GM18858 (cell line): Measurements from ENCODE around the gene PNMA6F.

ENCODE experiments used
- ATAC-seq: cut with Tn5 transposase; IDR thresholded peaks from one replicate; pipeline ENCODE4 v1.9.1; 2021; ENCODE audit not compliant: unreplicated experiment

PNMA6F gene

GRCh38 chrX:153321381-153322124 is at the start of gene PNMA6F:
Gene PNMA6F (minus strand): TSS chrX:153321767. CDS start chrX:153320674, 1,093 bp downstream.
- no peak for ATAC-seq

- no peak for ATAC-seq
Observed at GRCh38 chrX:153371256-153371655, 49.7 kb upstream of the PNMA6F start.

DNA sequence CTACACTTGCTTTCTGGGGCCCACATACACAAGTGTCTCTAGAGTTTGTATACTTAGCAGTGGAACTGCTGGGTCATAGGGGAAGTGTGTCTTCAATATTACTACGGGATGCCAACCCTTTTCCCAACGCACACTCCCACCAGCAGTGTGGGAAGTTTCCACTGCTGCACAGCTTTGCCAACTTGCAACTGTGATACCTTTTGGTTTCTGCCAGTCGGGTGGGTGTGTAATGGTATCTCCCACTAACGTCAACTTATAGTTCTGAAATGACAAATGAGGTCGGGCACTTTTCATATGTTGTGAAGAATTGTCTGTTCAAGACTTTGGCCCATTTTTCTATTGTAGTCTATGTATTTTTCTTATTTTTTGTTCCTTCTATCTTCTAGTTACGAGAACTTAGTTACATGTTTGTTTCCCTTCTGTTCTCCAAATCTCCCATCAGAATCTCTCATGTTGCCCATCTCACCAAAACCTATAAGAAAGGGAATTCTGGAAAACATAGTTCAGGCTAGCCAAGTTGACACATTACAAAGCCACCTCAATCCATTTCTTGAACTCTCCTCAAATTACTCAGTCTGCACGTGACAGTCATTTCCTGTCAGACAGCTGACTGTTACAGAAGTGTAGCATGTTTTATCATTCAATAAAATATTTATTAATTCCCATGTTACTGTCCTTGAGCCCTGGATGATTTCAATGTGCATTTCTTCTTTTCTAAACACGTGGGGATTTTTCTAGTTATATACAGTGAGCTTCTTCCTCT is 48.9 kb upstream of the PNMA6F start:
- no peak for ATAC-seq

DNA sequence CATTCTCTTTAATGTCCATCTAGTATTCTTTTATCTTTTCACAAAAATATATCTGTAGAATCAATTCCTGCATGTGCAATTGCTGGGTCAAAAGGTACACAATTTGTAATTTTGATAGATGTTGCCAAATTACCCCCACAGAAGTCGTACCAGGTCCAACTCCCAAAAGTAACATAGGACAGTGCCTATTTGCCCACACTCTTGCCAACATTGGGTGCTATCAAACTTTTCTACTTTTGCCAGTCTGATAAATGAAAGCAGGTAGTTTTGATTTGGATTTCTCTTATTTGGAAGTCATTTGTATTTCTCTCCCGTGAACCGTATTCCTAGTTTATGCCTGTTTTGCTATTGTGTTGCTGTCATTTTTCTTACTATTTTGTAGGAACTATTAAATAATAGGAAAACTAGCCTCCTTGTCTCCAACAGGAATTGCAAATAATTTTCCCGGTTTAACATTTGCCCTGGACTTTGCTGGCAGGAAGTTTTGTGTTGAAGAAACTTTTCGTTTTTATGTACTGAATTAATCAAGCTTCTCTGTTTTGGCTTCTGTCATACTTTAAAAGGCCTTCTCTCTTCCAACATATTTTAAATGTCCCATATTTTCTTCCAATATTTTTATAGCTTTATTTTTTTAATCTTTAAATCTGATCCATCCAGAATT is 45.4 kb upstream of the PNMA6F start:
- ATAC-seq = no peak

GRCh38 chrX:153366119-153366518 is 44.6 kb upstream of the PNMA6F start:
- ATAC-seq = no peak

DNA sequence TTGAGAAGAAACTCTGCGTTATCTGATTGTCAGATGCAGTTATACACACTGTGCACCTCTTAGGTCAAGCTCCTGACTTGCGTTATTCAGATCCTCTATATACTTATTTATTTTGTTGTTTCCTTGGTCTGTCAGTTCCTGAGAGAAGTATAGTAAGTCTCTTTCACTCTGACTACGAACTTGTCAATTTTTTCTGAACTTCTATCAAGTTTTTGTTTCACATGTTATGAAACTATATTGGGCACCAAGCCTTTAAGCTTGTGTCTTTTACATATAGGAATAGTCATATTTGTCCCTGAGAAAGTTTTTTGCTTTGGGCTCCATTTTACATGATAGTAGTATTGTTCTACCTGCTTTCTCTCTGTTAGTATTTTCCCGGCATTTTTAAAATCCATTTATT is 44.1 kb upstream of the PNMA6F start:
- peak; percentile 74 for ATAC-seq

GRCh38 chrX:153361781-153362397 is 40.3 kb upstream of the PNMA6F start:
- ATAC-seq = no peak

DNA sequence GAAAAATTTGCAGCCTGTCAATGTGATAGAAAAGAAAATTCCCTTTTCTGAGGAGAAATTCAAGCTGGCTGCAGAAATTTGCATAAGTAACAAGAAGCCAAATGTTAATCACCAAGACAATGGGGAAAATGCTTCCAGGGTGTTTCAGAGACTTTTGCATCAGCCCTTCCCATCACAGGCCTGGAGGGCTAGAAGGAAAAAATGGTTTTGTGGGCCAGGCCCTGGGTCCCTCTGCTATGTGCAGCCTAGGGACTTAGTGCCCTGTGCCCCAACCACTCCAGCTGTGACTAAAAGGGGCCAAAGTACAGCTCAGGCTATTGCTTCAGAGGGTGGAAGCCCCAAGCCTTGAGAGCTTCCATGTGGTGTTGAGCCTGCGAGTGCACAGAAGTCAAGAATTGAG is 36.3 kb upstream of the PNMA6F start:
- no peak for ATAC-seq

DNA sequence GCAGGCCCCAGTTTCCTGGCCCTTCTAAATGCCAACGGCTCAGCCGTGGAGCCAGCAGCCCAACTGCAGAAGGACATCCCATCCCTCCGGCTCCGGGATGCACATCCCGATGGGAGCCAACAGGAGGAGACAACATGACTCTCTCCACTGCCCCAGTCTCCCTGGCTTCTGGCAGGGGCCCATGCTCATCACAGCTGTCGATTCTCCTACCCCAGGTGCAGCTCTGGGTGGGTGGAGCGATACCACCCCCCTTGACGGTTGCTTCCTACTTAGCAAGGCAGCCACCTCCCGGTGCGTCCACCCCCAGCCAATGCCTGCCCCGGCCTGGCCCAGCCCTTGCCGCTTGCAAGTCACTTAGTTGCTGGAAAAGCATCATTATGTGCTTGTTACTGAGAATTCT is 31.8 kb upstream of the PNMA6F start:
- ATAC-seq = no peak

DNA sequence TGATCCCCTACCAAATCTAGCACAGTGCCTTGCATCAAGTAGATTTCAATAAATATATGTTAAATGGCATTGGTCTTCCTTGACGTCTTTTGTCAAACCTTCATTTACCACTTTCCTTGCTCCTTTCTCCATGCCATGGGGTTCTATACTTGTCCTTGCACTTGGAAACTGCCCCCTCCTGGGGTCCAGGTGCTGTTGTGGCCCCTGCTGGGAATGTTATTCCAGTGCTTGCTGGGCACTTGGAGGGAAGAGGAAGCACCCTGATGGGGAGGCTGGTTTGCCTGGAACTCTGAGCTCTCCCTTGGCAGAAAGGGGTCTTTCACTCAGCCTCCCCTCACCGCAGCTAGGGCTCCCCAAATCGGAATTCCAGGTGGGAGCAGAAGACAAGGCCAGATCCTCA is 31.3 kb upstream of the PNMA6F start:
- no peak for ATAC-seq

DNA sequence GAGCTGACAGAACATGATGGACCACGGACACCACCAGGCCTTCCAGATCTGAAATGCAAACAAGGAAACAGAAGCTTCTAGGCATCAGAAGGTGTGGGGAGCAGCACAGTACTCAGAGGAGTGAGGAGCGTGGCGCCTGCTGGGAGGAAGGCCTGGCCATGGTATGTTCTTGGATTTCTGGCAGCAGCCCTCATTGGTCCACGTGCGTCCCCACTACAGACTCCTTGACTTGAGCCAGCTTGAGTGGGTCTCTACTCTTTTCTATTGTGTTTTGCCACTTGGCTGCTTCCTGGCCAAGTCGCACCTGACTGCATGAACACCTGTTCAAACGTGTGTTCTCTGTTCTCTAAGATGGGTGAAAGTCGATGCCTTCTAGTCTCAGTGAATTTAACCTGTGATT is 30.4 kb upstream of the PNMA6F start:
- no peak for ATAC-seq

GRCh38 chrX:153349952-153350351 is 28.4 kb upstream of the PNMA6F start:
- no peak for ATAC-seq

DNA sequence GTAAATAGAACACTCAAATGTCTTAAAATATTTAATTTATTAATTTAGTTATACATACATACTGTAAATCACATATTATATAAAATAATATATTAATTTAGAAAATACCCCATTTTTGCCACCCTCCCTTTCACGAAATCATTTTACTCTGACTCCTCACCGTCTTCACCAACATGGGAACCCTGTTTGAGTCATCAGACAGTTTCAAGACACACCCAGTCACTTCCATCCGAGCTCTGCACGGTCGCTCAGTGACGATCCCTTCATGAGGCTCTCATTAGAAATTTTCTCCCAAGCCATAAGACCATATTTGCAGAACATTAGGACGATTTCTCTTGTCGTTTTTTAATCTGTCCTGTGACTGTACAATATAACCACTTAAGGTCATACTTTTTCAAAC is 26.9 kb upstream of the PNMA6F start:
- no peak for ATAC-seq

DNA sequence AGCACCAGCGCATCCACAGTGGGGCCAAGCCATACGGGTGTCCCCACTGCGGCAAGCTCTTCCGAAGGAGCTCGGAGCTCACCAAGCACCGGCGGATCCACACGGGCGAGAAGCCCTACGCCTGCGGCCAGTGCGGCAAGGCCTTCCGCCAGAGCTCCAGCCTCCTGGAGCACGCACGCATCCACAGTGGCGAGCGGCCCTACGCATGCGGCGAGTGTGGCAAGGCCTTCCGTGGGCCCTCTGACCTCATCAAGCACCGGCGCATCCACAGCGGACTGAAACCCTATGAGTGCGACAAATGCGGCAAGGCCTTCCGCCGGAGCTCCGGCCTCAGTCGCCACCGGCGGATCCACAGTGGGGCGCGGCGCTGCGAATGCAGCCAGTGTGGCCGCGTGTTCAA is 26.0 kb upstream of the PNMA6F start:
- no peak for ATAC-seq

- no peak for ATAC-seq
Observed at GRCh38 chrX:153343674-153344073, 22.1 kb upstream of the PNMA6F start.

DNA sequence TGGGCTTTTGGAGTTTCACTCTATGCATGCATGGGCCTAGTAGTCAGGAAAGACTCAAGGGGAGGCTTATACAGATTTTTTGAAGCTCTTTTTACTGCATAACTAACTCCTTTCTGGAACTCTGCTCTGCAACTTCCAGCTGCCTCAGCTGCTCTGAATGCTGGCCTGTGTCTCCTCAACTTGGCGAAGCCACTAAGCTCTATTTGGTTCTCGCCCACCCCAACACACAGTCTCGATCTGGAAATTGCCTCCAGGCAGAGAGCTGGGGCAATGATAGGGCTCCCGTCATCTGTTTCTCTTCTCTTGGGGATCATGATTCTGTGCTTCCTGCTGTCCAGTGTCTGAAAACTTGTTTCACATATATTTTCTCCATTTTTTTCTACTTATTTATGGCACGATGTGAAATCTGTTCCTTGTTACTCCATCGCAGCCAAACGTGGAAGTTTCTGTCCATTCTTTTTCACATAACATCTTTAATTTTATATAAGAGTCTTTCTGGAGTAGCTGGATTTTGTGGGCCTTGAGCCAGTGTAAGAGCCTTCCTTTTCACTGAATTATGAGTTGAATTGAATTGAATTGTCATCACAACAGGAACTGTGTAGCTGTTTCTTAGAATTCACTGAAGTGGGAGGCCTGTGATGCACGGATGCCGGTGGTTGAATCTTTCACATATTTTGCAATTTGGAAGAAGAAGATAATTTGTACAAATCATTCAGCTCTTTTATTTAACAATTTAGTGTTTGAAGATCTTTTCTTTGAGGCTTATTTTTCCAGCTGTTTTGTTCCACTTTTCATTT is 21.4 kb upstream of the PNMA6F start:
- no peak for ATAC-seq

- no peak for ATAC-seq
Observed at GRCh38 chrX:153340111-153340510, 18.5 kb upstream of the PNMA6F start.

GRCh38 chrX:153339662-153340061 is 18.1 kb upstream of the PNMA6F start:
- ATAC-seq = no peak

DNA sequence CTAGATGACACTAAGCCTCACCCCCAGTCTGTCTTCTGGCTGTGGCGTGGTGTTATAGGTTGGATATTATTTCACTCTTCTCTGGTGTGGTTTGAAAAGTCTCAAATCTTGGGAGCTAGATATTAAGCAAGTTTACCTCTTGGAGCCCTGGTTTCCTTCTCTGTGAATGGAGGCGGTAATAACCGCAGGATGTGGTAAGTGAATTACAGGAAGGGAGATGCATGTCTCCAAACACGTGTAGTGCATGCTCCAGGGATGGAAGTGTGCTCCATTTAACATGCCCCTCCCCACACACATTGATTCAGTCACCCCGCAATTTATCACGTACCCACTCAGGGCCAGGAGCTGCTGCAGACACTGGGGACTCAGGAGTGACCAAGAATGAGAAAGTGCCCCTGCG is 17.3 kb upstream of the PNMA6F start:
- ATAC-seq = no peak

- ATAC-seq = no peak
Observed at GRCh38 chrX:153336988-153337387, 15.4 kb upstream of the PNMA6F start.
